ENCODE results near the gene FBXL4.

FBXL4 gene

GRCh38 chr6:98877250-98877649 lies 70.5 kb downstream of the FBXL4 start:
- no peak for TF ChIP-seq CTCF (IDR thresholded peaks at IDR 0.05; ENCODE audit: unreplicated experiment in 3 of 3)
- Mint-ChIP-seq H3K36me3 (ENCODE audit: low read depth) (peaks cover 18% of the 10 kb centered on the region), H3K27ac (no peak overlapping the region), H3K27me3 (ENCODE audit: low read depth) (no peaks in the 10 kb centered on the region), H3K9me3 (no peaks in the 10 kb centered on the region), H3K4me1 (no peaks in the 10 kb centered on the region), H3K4me3 (no peak overlapping the region)

- H3K27me3 Mint-ChIP-seq (ENCODE audit: low read depth): no peaks in the 10 kb centered on the region
- no peaks in the 10 kb centered on the region for H3K4me1 Mint-ChIP-seq
- H3K27ac Mint-ChIP-seq: no peak overlapping the region
- no peak overlapping the region for H3K4me3 Mint-ChIP-seq
- H3K9me3 Mint-ChIP-seq: no peaks in the 10 kb centered on the region
- no peak for TF ChIP-seq CTCF (IDR thresholded peaks at IDR 0.05; ENCODE audit: unreplicated experiment in 3 of 3)
- H3K36me3 Mint-ChIP-seq (ENCODE audit: low read depth): peaks cover 33% of the 10 kb centered on the region
These were observed 72.4 kb downstream of the FBXL4 start for GRCh38 chr6:98875375-98875774.

GRCh38 chr6:98871821-98872220 lies 75.9 kb downstream of the FBXL4 start:
- peaks cover 33% of the 10 kb centered on the region for H3K36me3 Mint-ChIP-seq (ENCODE audit: low read depth)
- no peak overlapping the region for H3K4me3 Mint-ChIP-seq
- no peaks in the 10 kb centered on the region for H3K27me3 Mint-ChIP-seq (ENCODE audit: low read depth)
- no peaks in the 10 kb centered on the region for H3K4me1 Mint-ChIP-seq
- H3K9me3 Mint-ChIP-seq: no peaks in the 10 kb centered on the region
- H3K27ac Mint-ChIP-seq: no peak overlapping the region
- TF ChIP-seq CTCF (IDR thresholded peaks at IDR 0.05; ENCODE audit: unreplicated experiment in 3 of 3): no peak

DNA sequence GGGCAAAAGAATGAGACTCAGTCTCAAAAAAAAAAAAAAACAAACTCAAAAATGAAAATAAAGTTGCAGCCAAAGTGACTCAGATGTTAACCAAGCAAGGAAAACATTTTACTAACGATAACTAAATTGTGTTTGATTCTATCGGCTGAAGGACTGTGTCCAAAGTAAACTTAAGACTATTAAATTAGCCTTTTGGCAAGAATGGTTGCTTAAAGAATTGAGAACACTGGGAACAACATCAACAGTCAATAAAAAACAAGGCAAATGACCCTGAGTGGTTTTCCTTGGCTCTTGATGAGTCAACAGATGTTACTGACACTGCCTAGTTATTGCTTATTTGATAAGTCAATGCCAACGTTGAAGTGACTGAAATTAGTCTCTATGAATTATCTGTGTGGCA lies 76.7 kb downstream of the FBXL4 start:
- H3K4me3 Mint-ChIP-seq: no peak overlapping the region
- TF ChIP-seq CTCF (IDR thresholded peaks at IDR 0.05; ENCODE audit: unreplicated experiment in 3 of 3): no peak
- peaks cover 32% of the 10 kb centered on the region for H3K36me3 Mint-ChIP-seq (ENCODE audit: low read depth)
- no peaks in the 10 kb centered on the region for H3K27me3 Mint-ChIP-seq (ENCODE audit: low read depth)
- no peaks in the 10 kb centered on the region for H3K4me1 Mint-ChIP-seq
- peaks cover 4% of the 10 kb centered on the region for H3K9me3 Mint-ChIP-seq
- no peak overlapping the region for H3K27ac Mint-ChIP-seq

DNA sequence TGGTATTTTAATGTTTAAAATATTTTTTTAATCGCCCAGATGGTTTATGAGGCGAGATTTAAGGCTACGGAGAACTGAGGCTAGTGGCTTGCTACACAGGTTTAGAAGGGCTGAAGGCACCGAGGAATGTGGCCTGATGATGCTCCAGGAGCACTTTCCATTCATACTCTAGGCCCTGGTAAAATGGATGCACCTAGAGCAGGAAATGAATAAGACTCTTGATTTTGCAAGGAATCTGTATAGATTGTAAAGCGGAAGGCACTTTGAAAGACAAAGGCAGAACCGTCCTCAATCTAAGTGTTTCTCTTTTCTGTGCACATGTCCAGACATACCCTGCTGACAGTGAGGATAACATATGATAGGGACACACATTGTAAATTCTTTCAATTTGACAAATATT lies 83.2 kb downstream of the FBXL4 start:
- no peaks in the 10 kb centered on the region for H3K4me1 Mint-ChIP-seq

More for the DNA sequence above, 83.2 kb downstream of the FBXL4 start:
- H3K27ac Mint-ChIP-seq: no peak overlapping the region
- no peak for TF ChIP-seq CTCF (IDR thresholded peaks at IDR 0.05; ENCODE audit: unreplicated experiment in 3 of 3)
- H3K4me3 Mint-ChIP-seq: no peak overlapping the region
- peaks cover 5% of the 10 kb centered on the region for H3K9me3 Mint-ChIP-seq
- peaks cover 11% of the 10 kb centered on the region for H3K36me3 Mint-ChIP-seq (ENCODE audit: low read depth)
- H3K27me3 Mint-ChIP-seq (ENCODE audit: low read depth): no peaks in the 10 kb centered on the region
